ENCODE results near the gene GRN.

DNA sequence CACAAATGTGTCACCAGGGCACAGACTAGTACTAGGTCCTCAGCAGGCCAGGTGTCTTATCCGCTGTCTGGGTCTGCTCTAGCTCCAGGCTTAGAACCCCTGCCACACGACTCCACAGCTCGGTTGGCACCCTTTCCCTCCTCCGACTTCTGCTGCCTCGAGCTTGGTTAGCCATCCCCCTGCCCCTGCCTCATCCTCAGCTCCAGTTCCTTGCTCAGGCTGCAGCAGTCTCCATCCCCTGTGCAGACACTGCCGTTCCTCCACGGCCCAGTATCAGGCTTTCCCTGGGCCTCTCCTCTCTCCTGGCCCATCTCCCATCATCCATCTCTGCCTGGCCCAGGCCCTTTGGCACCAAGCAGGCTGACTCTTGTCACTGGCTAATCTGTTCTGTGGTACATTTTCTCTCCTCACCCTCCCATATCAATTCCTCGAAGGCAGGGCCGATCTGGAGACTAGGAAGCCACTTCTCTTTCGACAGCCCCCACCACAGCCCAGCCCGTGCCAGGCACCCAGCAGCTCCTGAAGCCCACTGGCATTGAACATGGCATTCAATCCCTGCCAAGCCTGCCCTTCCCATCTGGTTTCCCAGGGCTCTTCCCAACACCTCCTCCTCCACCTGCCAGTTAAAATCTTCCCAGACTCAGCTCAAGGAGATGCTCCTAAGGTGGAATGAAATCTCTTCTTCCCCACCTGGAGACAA lies 1.4 kb upstream of the GRN start:
- TF ChIP-seq, protein P1, sequence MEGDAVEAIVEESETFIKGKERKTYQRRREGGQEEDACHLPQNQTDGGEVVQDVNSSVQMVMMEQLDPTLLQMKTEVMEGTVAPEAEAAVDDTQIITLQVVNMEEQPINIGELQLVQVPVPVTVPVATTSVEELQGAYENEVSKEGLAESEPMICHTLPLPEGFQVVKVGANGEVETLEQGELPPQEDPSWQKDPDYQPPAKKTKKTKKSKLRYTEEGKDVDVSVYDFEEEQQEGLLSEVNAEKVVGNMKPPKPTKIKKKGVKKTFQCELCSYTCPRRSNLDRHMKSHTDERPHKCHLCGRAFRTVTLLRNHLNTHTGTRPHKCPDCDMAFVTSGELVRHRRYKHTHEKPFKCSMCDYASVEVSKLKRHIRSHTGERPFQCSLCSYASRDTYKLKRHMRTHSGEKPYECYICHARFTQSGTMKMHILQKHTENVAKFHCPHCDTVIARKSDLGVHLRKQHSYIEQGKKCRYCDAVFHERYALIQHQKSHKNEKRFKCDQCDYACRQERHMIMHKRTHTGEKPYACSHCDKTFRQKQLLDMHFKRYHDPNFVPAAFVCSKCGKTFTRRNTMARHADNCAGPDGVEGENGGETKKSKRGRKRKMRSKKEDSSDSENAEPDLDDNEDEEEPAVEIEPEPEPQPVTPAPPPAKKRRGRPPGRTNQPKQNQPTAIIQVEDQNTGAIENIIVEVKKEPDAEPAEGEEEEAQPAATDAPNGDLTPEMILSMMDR (conservative IDR thresholded peaks at IDR 0.05; ENCODE audit: low read depth, low read length) = no peak
- no peak for TF ChIP-seq EZH2phosphoT487 (IDR thresholded peaks at IDR 0.05; ENCODE audit: borderline replicate concordance, low read length)
